Lower leg skin (tissue), 4 donors: ENCODE results near the gene FDXACB1. TPM values are rescaled to one million over a fixed set of nuclear protein-coding genes. Genes with fewer than 3 reads are reported as not detected.

ENCODE experiments used
- DNase-seq, 2 donors: peaks; one replicate each; pipeline ENCODE4 v3.0.0-alpha.2; 2019; ENCODE audit warnings: low spot score in 2 of 2
- H3K4me3 ChIP-seq: fragments of 200-600 bp; sonication (generic); 2 replicates; pipeline ENCODE4 v1.5.1; 2017; ENCODE audit warnings: mild to moderate bottlenecking, low read depth; ENCODE audit not compliant: poor library complexity, severe bottlenecking
- POLR2A ChIP-seq, 2 donors: fragments of 450-650 bp; IDR thresholded peaks; one replicate each; pipeline ENCODE4 v1.6.1; 2016 to 2017; ENCODE audit warnings: antibody characterized with exemption in 2 of 2, mild to moderate bottlenecking in 1 of 2, moderate library complexity in 1 of 2
- WGBS, 2 donors: methylation state at CpG; one replicate each; pipeline ENCODE4 v1.1.5; 2018; 5-methylcytosine and 5-hydroxymethylcytosine counted together
- intact Hi-C: fragments of 100-400 bp; cut with DNase I; formaldehyde crosslinking; loops from one replicate; pipeline ENCODE4 v1.15.0; 2023; ENCODE audit warnings: low total_unique reads
- total RNA-seq, 4 donors: library from RNA; depleted of rRNA; stranded (reverse); fragments of >200 nt; gene quantifications; one replicate each; pipeline ENCODE4 v1.1.0, GENCODE V29; 2016
- TF ChIP-seq, protein P1 (sequence below), 3 donors: fragments of 450-650 bp; IDR thresholded peaks; one replicate each; pipeline ENCODE4 v1.5.1; 2016; ENCODE audit warnings: antibody characterized with exemption in 3 of 3, mild to moderate bottlenecking in 3 of 3, moderate library complexity in 2 of 3

Gene FDXACB1
- total RNA-seq, 4 donors from 2014 or later: 2.9 to 6.2 (median 4.1) TPM

DNA sequence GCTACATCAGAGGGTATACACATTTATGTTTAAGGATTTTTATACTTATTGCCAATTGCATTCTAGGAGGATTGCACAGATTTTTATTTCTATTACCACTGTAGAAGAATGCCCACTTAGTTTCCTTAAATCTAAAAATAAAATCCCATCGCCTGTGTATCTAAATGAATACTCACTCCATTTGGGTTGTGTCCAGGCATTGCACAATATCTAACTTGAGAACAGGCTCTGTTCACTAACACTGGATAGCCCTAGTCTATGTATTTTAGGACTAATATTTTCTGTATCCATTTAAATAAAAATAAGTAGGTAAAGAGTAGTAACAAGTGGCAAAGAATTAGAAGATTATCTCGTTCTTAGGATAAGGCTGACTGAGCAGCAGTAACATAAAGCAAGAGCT is 43.8 kb upstream of the FDXACB1 start:
- intact Hi-C loops: no loop called here
- no peak overlapping the region for H3K4me3 ChIP-seq
- TF ChIP-seq, protein P1, sequence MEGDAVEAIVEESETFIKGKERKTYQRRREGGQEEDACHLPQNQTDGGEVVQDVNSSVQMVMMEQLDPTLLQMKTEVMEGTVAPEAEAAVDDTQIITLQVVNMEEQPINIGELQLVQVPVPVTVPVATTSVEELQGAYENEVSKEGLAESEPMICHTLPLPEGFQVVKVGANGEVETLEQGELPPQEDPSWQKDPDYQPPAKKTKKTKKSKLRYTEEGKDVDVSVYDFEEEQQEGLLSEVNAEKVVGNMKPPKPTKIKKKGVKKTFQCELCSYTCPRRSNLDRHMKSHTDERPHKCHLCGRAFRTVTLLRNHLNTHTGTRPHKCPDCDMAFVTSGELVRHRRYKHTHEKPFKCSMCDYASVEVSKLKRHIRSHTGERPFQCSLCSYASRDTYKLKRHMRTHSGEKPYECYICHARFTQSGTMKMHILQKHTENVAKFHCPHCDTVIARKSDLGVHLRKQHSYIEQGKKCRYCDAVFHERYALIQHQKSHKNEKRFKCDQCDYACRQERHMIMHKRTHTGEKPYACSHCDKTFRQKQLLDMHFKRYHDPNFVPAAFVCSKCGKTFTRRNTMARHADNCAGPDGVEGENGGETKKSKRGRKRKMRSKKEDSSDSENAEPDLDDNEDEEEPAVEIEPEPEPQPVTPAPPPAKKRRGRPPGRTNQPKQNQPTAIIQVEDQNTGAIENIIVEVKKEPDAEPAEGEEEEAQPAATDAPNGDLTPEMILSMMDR (IDR thresholded peaks at IDR 0.05): no peak
- TF ChIP-seq POLR2A (IDR thresholded peaks at IDR 0.05): no peak
- DNase-seq: peak in 1 of 2 donors; percentile 86
- WGBS, 2 donors: 5 to 9% methylated on average over 2 of the region's 2 CpGs

DNA sequence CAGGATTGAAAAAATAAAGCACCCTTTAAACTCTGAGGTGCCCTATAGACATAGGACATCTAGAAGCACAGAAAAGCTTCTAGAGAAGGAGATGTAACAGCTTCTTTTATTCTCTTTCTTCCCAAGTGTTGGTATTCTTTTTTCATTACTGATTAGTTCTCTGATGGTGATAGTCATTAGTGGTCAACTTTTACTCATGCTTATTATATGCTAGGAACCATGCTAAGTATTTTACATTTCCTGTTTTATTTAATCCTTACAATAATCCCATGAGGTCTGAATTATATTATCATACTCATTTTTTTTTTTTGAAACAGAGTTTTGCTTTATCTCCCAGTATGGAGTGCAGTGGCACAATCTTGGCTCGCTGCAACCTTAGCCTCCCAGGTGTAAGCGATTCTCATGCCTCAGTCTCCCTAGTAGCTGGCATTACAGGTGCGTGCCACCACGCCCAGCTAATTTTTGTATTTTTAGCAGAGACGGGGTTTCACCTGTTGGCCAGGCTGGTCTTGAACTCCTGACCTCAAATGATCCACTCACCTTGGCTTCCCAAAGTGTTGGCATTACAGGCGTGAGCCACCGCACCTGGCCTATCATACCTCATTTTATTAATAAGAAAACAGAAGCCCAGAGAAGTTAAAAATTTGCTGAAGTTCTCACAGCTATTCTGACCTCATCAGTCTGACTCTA is 42.7 kb upstream of the FDXACB1 start:
- no peak overlapping the region for H3K4me3 ChIP-seq
- TF ChIP-seq, protein P1 (IDR thresholded peaks at IDR 0.05): no peak
- TF ChIP-seq POLR2A (IDR thresholded peaks at IDR 0.05): no peak
- intact Hi-C loops: no loop called here
- WGBS, 2 donors: 86 to 90% methylated on average over 7 of the region's 7 CpGs
- no peak for DNase-seq

DNA sequence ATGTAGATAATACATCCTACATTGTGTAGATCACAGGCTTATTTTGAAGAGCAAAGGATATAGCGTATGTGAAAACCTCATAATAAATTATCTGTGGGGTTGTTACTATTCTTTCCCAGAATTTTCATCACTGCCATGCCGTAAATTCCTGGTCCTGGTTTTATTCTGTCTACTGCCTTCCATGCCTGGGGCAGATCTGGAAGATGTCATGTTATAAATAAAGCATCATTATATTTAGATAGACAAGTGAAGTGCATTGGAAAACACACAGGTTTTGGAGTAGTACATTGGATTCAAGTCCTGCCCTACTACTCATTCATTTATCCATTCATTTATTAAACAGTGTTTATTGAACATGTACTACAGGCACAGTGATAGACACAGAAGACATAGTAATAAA is 41.9 kb upstream of the FDXACB1 start:
- WGBS, 2 donors: 54 to 78% methylated on average over 2 of the region's 2 CpGs
- intact Hi-C loops: no loop called here
- no peak for TF ChIP-seq POLR2A (IDR thresholded peaks at IDR 0.05)
- TF ChIP-seq, protein P1 (IDR thresholded peaks at IDR 0.05): no peak
- H3K4me3 ChIP-seq: no peak overlapping the region
- DNase-seq: no peak

DNA sequence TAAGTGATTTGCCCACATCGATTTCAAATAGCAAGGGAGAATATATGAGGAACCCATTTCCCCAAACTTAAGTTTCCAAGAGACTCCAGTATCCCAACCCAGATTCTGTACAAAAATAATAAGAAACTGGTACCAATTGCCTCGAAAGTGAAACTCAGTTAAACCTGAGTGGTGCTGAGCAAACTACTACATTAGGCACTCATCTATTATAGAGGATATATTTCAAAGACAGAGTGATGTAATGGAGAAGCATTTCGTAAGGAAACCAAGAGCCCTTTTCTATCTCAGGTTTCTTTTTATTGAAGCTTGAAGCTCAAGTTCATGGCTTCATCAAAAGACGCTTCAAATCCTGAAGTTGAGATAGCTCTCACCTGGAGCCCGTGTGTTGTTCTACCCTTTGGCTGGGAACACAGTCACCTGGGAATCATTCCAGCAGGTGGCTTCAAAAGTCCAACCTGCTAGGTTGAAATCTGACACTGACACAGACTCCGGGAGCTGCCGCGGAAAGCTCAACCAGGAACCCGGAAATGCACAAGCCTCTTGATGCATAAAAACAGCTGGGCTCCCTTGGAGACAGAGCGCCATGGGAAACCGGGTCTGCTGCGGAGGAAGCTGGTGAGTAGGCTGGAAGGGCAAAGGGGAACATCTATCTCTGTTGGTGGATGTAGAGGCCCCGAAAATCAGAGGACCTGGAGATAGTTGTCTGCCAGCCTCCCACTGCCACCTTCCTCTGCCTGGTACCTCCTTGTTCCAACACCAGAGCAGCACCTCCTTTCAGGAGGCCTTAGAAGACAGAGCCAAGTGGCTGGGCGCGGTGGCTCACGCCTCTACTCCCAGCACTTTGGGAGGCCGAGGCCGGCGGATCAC is 39.7 kb upstream of the FDXACB1 start, which contains the start of gene C11orf52:
TSS of gene C11orf52 (plus strand) at position 524 of the 867 bp plus-strand sequence. CDS start at position 584, 60 bp downstream.
- H3K4me3 ChIP-seq: no peak within 1 kb of the TSS
- TF ChIP-seq, protein P1 (IDR thresholded peaks at IDR 0.05): no peak
- no peak for TF ChIP-seq POLR2A (IDR thresholded peaks at IDR 0.05)
- 41 to 59% methylated on average over 16 to 19 of the region's 19 CpGs for WGBS, 2 donors
- intact Hi-C loops: no loop called here
- no peak for DNase-seq

DNA sequence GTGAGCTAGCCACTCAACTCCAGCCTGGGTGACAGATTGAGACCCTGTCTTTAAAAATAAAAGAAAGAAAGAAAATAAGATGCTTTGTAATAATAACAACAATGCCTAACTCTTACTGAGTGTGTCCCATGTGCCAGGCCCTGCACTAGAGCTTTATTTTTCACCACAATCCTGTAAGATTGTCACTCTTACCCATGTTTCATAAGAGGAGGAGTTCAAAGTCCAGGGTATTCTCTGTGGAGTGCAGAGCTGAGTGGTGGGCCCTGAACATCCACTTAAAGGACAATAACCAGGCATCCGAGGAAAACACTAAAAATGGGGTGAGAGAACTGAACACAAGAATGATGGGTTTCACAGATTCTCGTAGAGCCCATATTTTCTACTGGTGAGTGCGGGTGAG is 38.8 kb upstream of the FDXACB1 start:
- no peak for DNase-seq
- intact Hi-C loops: no loop called here
- no peak overlapping the region for H3K4me3 ChIP-seq
- TF ChIP-seq POLR2A (IDR thresholded peaks at IDR 0.05): no peak
- TF ChIP-seq, protein P1 (IDR thresholded peaks at IDR 0.05): no peak
- WGBS, 2 donors: 97% methylated on average over 3 of the region's 3 CpGs
